OCI-LY3 (cell line): Measurements from ENCODE around the gene KLHDC2.

Experiments
- H2AFZ ChIP-seq: fragments of 200-600, 300-600 bp; shearing (Covaris generic); 2 replicates; pipeline ENCODE4 v1.6.0; 2014; ENCODE audit warnings: antibody characterized with exemption, low read depth, low read length
- H3K27ac ChIP-seq: fragments of 200-600, 300-600 bp; sonication (generic); 2 replicates; pipeline ENCODE4 v1.5.1; 2014; ENCODE audit warnings: mild to moderate bottlenecking, low read length, moderate library complexity, mixed read lengths
- H3K27me3 ChIP-seq: fragments of 200-600, 300-600 bp; sonication (generic); 2 replicates; pipeline ENCODE4 v1.6.1; 2014; ENCODE audit warnings: low read depth, low read length, mixed read lengths
- H3K36me3 ChIP-seq: fragments of 200-600, 300-600 bp; sonication (generic); replicated peaks from 2 replicates; pipeline ENCODE3; 2014; ENCODE audit warnings: low read depth, low read length, mixed read lengths
- H3K4me1 ChIP-seq: fragments of 300-600, 200-600 bp; sonication (generic); 2 replicates; pipeline ENCODE4 v1.6.1; 2014; ENCODE audit warnings: low read length, mixed read lengths
- H3K4me2 ChIP-seq: fragments of 200-600, 300-600 bp; sonication (generic); 2 replicates; pipeline ENCODE4 v1.6.1; 2014; ENCODE audit warnings: low read length, mixed read lengths
- H3K4me3 ChIP-seq: fragments of 300-600, 200-600 bp; sonication (generic); 2 replicates; pipeline ENCODE4 v1.5.1; 2014; ENCODE audit warnings: antibody characterized with exemption, mild to moderate bottlenecking, low read length, moderate library complexity
- H3K79me2 ChIP-seq: fragments of 300-600, 200-600 bp; shearing (Covaris generic); 2 replicates; pipeline ENCODE4 v1.6.1; 2014; ENCODE audit warnings: mild to moderate bottlenecking, low read length, mixed read lengths
- H3K9ac ChIP-seq: fragments of 300-600, 200-600 bp; shearing (Covaris generic); 2 replicates; pipeline ENCODE4 v1.6.0; 2014; ENCODE audit warnings: mild to moderate bottlenecking, low read length, moderate library complexity
- H3K9me3 ChIP-seq: fragments of 200-600, 300-600 bp; shearing (Covaris generic); 2 replicates; pipeline ENCODE4 v1.6.1; 2014; ENCODE audit warnings: low read length, mixed read lengths; ENCODE audit not compliant: insufficient read depth
- H4K20me1 ChIP-seq: fragments of 200-600, 300-600 bp; sonication (generic); 2 replicates; pipeline ENCODE4 v1.6.1; 2016; ENCODE audit warnings: low read length, mixed read lengths; ENCODE audit not compliant: insufficient read depth
- EZH2phosphoT487 ChIP-seq: fragments of 200-600 bp; shearing (Covaris generic); IDR thresholded peaks from 2 replicates; pipeline ENCODE4 v1.6.1; 2018; ENCODE audit warnings: antibody characterized with exemption, mixed run types, low read depth
- TF ChIP-seq, protein P1 (sequence below): fragments of 200-600, 300-600 bp; sonication (generic); IDR thresholded peaks from 2 replicates; pipeline ENCODE4 v1.5.1; 2014; ENCODE audit warnings: antibody characterized with exemption, low read length, low read depth

KLHDC2 gene

DNA sequence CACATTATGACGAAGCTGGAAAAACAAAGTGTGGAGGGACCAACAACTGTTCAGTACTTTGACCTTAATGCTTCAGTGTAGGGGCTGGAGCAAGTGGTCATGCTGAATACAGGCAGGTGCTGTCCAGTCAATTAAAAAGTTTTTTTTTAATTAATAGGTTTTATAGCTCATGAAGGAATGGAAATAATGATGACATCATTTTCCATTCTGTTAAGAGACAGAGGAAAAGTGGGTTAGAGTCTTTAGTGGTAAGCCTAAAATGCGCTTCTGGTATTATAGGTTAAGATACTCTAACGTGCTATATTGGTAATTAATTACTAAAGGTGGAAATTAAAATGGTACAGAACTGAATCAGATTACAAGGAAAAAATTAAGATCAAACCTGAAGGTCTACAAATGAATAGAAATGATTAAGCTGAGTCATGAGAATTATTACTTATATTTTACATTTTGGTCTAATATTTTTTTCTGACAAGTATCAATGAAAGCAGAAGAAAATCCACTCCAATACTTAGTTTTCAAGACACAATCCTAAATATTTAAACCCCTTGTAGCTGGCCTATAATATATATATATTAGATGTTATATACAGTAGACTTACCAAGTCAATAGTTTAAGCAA lies 15.6 kb downstream of the KLHDC2 start:
- H3K27me3 ChIP-seq: no peaks in the 10 kb centered on the region
- H3K9ac ChIP-seq: no peak overlapping the region
- no peak overlapping the region for H3K4me2 ChIP-seq
- peaks cover 3% of the 10 kb centered on the region; the same call in 1 of the 2 replicates for H3K4me1 ChIP-seq
- H4K20me1 ChIP-seq: no peaks in the 10 kb centered on the region
- H3K27ac ChIP-seq: no peak overlapping the region
- no peaks in the 10 kb centered on the region for H3K9me3 ChIP-seq
- TF ChIP-seq, protein P1, sequence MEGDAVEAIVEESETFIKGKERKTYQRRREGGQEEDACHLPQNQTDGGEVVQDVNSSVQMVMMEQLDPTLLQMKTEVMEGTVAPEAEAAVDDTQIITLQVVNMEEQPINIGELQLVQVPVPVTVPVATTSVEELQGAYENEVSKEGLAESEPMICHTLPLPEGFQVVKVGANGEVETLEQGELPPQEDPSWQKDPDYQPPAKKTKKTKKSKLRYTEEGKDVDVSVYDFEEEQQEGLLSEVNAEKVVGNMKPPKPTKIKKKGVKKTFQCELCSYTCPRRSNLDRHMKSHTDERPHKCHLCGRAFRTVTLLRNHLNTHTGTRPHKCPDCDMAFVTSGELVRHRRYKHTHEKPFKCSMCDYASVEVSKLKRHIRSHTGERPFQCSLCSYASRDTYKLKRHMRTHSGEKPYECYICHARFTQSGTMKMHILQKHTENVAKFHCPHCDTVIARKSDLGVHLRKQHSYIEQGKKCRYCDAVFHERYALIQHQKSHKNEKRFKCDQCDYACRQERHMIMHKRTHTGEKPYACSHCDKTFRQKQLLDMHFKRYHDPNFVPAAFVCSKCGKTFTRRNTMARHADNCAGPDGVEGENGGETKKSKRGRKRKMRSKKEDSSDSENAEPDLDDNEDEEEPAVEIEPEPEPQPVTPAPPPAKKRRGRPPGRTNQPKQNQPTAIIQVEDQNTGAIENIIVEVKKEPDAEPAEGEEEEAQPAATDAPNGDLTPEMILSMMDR: no peak
- TF ChIP-seq EZH2phosphoT487: no peak
- no peak overlapping the region for H3K4me3 ChIP-seq
- no peaks in the 10 kb centered on the region for H3K79me2 ChIP-seq
- H2AFZ ChIP-seq: no peak overlapping the region
- peaks cover 62% of the 10 kb centered on the region for H3K36me3 ChIP-seq

DNA sequence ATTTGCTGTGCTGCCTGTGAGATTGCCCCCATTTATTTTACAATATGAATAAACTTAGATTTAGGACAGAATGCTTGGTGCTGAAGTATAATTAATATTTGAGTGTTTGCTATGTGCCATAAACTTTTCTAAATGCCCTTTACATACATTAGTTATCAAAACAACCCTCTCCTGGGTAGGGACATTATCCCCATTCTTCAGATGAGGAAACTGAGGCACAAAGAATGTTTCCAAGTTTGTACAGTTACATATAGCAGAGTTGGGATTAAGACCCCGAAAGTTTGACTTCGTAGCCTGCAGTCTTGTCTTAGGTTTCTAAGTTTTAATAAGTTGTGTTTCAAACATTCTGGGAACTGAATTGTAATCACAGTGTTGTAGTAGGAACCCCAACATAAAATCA lies 18.4 kb downstream of the KLHDC2 start:
- H3K79me2 ChIP-seq: no peaks in the 10 kb centered on the region
- H3K4me2 ChIP-seq: no peak overlapping the region
- H4K20me1 ChIP-seq: peaks cover 2% of the 10 kb centered on the region; the same call in 1 of the 2 replicates
- H3K9me3 ChIP-seq: no peaks in the 10 kb centered on the region
- no peak overlapping the region for H3K4me3 ChIP-seq
- H2AFZ ChIP-seq: no peak overlapping the region
- peaks cover 3% of the 10 kb centered on the region; the same call in 1 of the 2 replicates for H3K4me1 ChIP-seq
- no peak overlapping the region for H3K27ac ChIP-seq
- no peak overlapping the region for H3K9ac ChIP-seq
- no peak for TF ChIP-seq EZH2phosphoT487
- H3K27me3 ChIP-seq: no peaks in the 10 kb centered on the region
- H3K36me3 ChIP-seq: peaks cover 64% of the 10 kb centered on the region

DNA sequence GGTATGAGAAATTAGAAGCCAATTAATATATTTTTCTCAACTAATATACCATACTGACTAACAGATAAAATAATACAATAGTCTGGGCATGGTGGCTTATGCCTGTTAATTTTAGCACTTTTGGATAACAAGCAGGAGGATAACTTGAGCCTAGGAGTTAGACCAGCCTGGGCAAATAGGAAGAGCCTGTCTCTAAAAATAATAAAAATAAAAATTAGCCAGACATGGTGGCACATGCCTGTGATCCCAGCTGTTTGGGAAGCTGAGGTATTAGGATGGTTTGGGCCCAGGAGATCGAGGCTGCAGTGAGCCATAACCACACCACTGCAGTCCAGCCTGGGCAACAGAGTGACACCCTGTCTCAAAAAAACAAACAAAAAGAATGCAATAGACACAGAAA lies 24.7 kb downstream of the KLHDC2 start:
- Histone ChIP-seq H3K4me2 (no peak overlapping the region), H3K27me3 (no peaks in the 10 kb centered on the region), H2AFZ (no peak overlapping the region), H3K9ac (no peak overlapping the region), H3K4me3 (no peak overlapping the region), H3K4me1 (no peaks in the 10 kb centered on the region), H3K79me2 (no peaks in the 10 kb centered on the region), H3K27ac (no peak overlapping the region), H4K20me1 (peaks cover 2% of the 10 kb centered on the region; the same call in 1 of the 2 replicates), H3K9me3 (no peaks in the 10 kb centered on the region), H3K36me3 (peaks cover 59% of the 10 kb centered on the region)
- no peak for TF ChIP-seq EZH2phosphoT487
- TF ChIP-seq, protein P1: no peak

DNA sequence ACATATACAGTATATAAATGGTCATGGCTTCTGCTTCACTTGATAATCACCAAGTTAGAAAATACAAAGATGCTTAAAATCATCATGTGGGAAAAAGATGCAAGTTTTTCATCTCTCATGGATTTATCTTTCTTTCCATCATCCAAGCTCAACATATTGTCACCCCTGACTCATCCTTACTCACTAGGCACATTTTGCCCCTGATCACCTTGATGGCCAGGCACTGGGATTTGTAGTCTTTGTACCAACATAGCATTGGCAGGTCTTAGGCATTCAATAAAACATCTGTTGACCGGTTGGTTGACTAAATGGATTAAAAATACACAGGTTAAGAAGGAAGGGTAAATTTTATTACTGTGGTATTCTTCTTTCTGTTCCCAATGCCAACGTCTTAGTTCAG lies 28.1 kb downstream of the KLHDC2 start:
- Histone ChIP-seq H3K36me3 (peaks cover 61% of the 10 kb centered on the region), H2AFZ (no peak overlapping the region)

More for the DNA sequence above, 28.1 kb downstream of the KLHDC2 start:
- H3K27ac ChIP-seq: no peak overlapping the region
- no peak overlapping the region for H3K4me3 ChIP-seq
- no peak for TF ChIP-seq EZH2phosphoT487
- TF ChIP-seq, protein P1: no peak
- no peaks in the 10 kb centered on the region for H3K4me1 ChIP-seq
- no peak overlapping the region for H3K9ac ChIP-seq
- no peaks in the 10 kb centered on the region for H4K20me1 ChIP-seq
- no peak overlapping the region for H3K4me2 ChIP-seq
- no peaks in the 10 kb centered on the region for H3K9me3 ChIP-seq
- H3K27me3 ChIP-seq: no peaks in the 10 kb centered on the region
- no peaks in the 10 kb centered on the region for H3K79me2 ChIP-seq
